Glutamatergic neuron (in vitro differentiated cells): ENCODE measurements around the gene DLX2. TPM values are rescaled to one million over a fixed set of nuclear protein-coding genes. Genes with fewer than 3 reads are reported as not detected.
A peak's percentile ranks its signal among the peaks of the same experiment; 100 is the strongest.

Source experiments
- DNase-seq: peaks from one replicate; pipeline ENCODE4 v3.0.0; 2022
- H3K27ac Mint-ChIP-seq: one replicate; pipeline ENCODE4 v1.8.0; 2020; ENCODE audit warnings: mild to moderate bottlenecking, mixed read lengths, inconsistent platforms; ENCODE audit not compliant: unreplicated experiment
- H3K27me3 Mint-ChIP-seq: one replicate; pipeline ENCODE4 v1.8.0; 2020; ENCODE audit warnings: mild to moderate bottlenecking, moderate library complexity, mixed read lengths, inconsistent platforms; ENCODE audit not compliant: unreplicated experiment
- H3K36me3 Mint-ChIP-seq: one replicate; pipeline ENCODE4 v1.8.0; 2020; ENCODE audit warnings: mild to moderate bottlenecking, mixed read lengths, inconsistent platforms; ENCODE audit not compliant: unreplicated experiment
- H3K4me1 Mint-ChIP-seq: one replicate; pipeline ENCODE4 v1.8.0; 2020; ENCODE audit warnings: mild to moderate bottlenecking, low read depth, mixed read lengths, inconsistent platforms; ENCODE audit not compliant: unreplicated experiment
- H3K4me3 Mint-ChIP-seq: one replicate; pipeline ENCODE4 v1.8.0; 2020; ENCODE audit warnings: mild to moderate bottlenecking, mixed read lengths, inconsistent platforms; ENCODE audit not compliant: unreplicated experiment
- H3K9me3 Mint-ChIP-seq: one replicate; pipeline ENCODE4 v1.8.0; 2020; ENCODE audit warnings: mild to moderate bottlenecking, moderate library complexity, mixed read lengths, inconsistent platforms; ENCODE audit not compliant: unreplicated experiment
- total RNA-seq: library from RNA; stranded (reverse); fragmentation: NEBNext Ultra II Directional; extraction: Animal tissue kit (Norgen Biotek cat#: 25700); gene quantifications from one replicate; pipeline ENCODE4 v1.2.1, GENCODE V29; 2021; ENCODE audit not compliant: unreplicated experiment
- TF ChIP-seq, protein P1 (sequence below): fragments of 200-600 bp; sonication (generic); IDR thresholded peaks from one replicate; pipeline ENCODE4 v1.5.0; 2021; ENCODE audit not compliant: partially characterized antibody, unreplicated experiment

The DLX2 gene
- total RNA-seq, 1 donor from 2014 or later, result 1.4 TPM

GRCh38 chr2:172095905-172096625 is 6.6 kb downstream of the DLX2 start:
- H3K27ac Mint-ChIP-seq, result no peak overlapping the region
- no peaks in the 10 kb centered on the region for H3K36me3 Mint-ChIP-seq
- H3K4me3 Mint-ChIP-seq, result peak overlapping the region; percentile 76
- TF ChIP-seq, protein P1, sequence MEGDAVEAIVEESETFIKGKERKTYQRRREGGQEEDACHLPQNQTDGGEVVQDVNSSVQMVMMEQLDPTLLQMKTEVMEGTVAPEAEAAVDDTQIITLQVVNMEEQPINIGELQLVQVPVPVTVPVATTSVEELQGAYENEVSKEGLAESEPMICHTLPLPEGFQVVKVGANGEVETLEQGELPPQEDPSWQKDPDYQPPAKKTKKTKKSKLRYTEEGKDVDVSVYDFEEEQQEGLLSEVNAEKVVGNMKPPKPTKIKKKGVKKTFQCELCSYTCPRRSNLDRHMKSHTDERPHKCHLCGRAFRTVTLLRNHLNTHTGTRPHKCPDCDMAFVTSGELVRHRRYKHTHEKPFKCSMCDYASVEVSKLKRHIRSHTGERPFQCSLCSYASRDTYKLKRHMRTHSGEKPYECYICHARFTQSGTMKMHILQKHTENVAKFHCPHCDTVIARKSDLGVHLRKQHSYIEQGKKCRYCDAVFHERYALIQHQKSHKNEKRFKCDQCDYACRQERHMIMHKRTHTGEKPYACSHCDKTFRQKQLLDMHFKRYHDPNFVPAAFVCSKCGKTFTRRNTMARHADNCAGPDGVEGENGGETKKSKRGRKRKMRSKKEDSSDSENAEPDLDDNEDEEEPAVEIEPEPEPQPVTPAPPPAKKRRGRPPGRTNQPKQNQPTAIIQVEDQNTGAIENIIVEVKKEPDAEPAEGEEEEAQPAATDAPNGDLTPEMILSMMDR, result no peak
- peaks cover 39% of the 10 kb centered on the region for H3K27me3 Mint-ChIP-seq
- peaks cover 11% of the 10 kb centered on the region for H3K4me1 Mint-ChIP-seq
- DNase-seq, result no peak
- H3K9me3 Mint-ChIP-seq, result peaks cover 19% of the 10 kb centered on the region

- peak; percentile 41 for DNase-seq
- H3K4me3 Mint-ChIP-seq, result peak overlapping the region; percentile 76
- no peaks in the 10 kb centered on the region for H3K36me3 Mint-ChIP-seq
- H3K27ac Mint-ChIP-seq, result no peak overlapping the region
- TF ChIP-seq, protein P1, result no peak
- H3K27me3 Mint-ChIP-seq, result peaks cover 45% of the 10 kb centered on the region
- H3K9me3 Mint-ChIP-seq, result peaks cover 21% of the 10 kb centered on the region
- H3K4me1 Mint-ChIP-seq, result peaks cover 9% of the 10 kb centered on the region
Measured at GRCh38 chr2:172095146-172095904, 7.4 kb downstream of the DLX2 start.

DNA sequence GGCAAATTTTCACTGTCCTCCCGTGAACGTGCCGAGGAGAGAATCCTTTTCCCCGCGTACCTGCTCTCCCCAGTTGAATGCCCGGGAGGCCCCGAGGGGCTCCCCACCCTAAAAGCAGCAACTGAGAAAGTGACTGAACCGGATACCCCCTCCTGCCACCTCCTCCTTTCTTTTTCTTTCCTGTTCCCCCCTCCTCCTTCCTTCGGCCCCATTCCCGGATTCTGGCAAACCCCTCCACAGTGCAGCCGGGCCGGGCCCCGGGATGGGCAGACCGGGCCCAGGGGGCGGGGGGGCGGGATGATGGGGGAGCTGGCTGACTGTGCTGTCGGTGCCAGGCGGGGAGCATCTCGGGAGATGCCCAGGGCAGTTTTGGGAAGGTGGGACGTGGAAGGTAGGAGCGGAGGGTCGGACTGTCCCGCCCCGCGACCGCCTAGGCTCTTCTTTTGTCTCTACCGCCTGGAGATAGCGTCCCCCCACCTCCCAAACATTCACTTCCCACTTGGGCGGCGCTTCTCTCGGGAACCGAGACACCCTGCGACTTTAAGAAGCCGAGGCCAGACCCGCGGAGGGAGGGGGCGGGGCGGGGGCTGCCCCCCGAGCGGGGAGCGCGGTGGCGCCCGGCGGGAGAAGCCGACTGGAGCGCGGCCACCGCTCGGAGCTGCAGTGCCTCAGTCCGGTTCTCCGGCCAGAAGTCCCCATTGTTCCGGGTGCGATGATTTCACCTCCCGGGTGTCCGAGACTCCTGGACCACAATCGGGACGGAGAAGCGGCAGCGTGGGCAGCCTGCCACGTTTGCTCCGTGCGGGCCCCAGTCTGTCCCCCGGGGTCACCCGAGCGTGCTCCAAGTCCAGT is 8.2 kb downstream of the DLX2 start:
- Mint-ChIP-seq H3K36me3 (no peaks in the 10 kb centered on the region), H3K27me3 (peaks cover 48% of the 10 kb centered on the region), H3K4me3 (peak overlapping the region; percentile 76), H3K27ac (no peak overlapping the region), H3K4me1 (peaks cover 9% of the 10 kb centered on the region), H3K9me3 (peaks cover 21% of the 10 kb centered on the region)
- TF ChIP-seq, protein P1, result no peak
- DNase-seq, result peak; percentile 33

GRCh38 chr2:172093416-172094293 is 9.0 kb downstream of the DLX2 start:
- peak overlapping the region; percentile 36 for H3K4me3 Mint-ChIP-seq
- TF ChIP-seq, protein P1, result no peak
- peaks cover 53% of the 10 kb centered on the region for H3K27me3 Mint-ChIP-seq
- peaks cover 9% of the 10 kb centered on the region for H3K4me1 Mint-ChIP-seq
- H3K36me3 Mint-ChIP-seq, result no peaks in the 10 kb centered on the region
- no peak for DNase-seq
- peaks cover 26% of the 10 kb centered on the region for H3K9me3 Mint-ChIP-seq
- peak overlapping the region; percentile 25 for H3K27ac Mint-ChIP-seq
